ENCODE results near the gene C4B. TPM values are rescaled to one million over a fixed set of nuclear protein-coding genes. Genes with fewer than 3 reads are reported as not detected.
"Not testable (repeated sequence)": the region's sequence is repeated elsewhere in the genome, so short reads cannot be mapped to it uniquely, and the experiment has no call there.

The C4B gene
- total RNA-seq, 2 donors from 2014 or later: 177 to 235 TPM

- ATAC-seq (peak; percentile 16 to 21), DNase-seq (no peak)
- intact Hi-C loops (cut with DNase I): no loop called here
Observed at GRCh38 chr6:32045811-32046449, 31.3 kb downstream of the C4B start.

- intact Hi-C loops (cut with DNase I): no loop called here
- ATAC-seq: peak; percentile 29 to 38
- peak; percentile 68 for DNase-seq
Observed at GRCh38 chr6:32046450-32047083, 32.0 kb downstream of the C4B start.

DNA sequence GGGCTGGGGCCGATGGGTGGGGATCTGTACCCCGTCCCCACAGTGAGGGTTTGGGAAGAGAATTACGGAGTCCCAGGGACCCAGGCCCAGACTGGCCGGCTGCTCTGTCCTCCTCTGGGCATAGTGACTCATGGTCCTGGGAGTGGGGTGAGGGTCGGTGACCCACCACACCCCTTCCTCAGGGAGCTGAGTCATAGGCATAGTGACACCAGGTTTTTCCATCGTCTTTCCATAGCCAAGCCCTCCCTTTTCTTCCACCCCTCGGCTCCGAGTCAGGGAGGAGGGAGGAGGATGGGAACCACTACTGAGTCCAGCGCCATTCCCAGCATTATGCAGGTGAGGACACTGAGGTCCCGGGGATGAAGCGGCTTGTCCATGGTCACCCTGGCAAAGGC, 32.5 kb downstream of the C4B start:
- peak; percentile 34 to 70 for ATAC-seq
- peak; percentile 82 for DNase-seq
- intact Hi-C loops (cut with DNase I): no loop called here

DNA sequence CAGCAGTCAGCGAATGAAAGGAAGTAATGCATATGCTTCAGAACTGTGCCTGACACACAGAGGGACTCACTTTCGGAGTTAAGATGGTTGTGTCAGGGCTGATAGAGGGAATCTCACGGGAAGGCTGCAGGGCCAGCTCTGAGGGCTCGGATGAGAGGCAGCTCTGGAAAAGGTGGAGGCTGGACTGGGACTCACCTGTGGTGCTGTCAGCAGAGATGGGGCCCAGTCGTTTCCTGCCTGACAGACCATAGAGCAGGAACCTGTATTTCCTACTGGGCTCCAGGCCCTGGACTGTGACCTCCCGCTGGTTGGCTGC, 32.9 kb downstream of the C4B start:
- no peak for ATAC-seq
- intact Hi-C loops (cut with DNase I): no loop called here
- no peak for DNase-seq

- ATAC-seq (peak; percentile 60 to 67), DNase-seq (peak; percentile 78)
- intact Hi-C loops (cut with DNase I): no loop called here
Observed at GRCh38 chr6:32047855-32048766, 33.5 kb downstream of the C4B start.

GRCh38 chr6:32049149-32049548, 34.6 kb downstream of the C4B start:
- intact Hi-C loops (cut with DNase I); DNase-seq; ATAC-seq: not testable (repeated sequence)

GRCh38 chr6:32049736-32050135, 35.1 kb downstream of the C4B start:
- intact Hi-C loops (cut with DNase I); ATAC-seq; DNase-seq: not testable (repeated sequence)

DNA sequence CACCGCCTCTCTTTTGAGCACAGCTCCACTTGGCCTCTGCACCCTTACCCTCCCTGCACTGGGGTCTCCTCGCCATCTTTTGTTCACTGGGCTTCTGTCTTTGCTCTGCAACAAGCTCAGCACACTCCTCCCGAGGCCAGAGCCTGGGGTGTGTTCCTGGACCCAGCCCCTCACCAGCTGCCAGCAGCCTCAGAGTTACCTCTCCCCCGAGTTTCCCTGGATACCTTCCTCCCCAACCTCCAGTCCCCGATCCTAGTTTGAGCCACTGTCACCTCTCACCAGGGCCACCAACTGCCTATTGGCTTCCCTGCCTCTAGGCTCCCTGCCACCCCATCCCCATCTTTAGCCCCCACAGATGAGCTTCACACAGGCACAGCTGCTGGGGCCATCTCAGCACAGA, 36.0 kb downstream of the C4B start:
- no peak for ATAC-seq
- DNase-seq: no peak
- intact Hi-C loops (cut with DNase I): no loop called here

DNA sequence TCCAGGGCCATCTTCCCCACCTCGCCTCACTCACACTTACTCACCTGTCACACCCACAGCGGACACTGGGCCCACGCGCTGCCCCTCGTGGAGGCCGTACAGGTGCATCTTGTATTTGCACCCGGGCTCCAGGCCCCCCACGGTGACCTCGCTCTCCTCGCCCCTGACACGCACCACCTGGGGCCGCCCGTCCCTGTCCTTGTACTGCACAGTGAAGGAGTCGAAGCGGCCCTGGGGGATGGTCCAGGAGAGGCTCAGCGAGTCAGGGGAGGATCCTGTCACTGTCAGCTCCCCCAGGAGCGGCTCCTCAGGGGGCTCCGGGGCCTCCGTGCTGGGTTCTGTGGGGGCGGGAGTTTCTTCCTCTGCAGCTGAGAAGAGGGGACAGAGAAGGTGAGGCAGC, 38.0 kb downstream of the C4B start:
- intact Hi-C loops (cut with DNase I); ATAC-seq; DNase-seq: not testable (repeated sequence)

GRCh38 chr6:32053314-32053713, 38.7 kb downstream of the C4B start:
- DNase-seq; ATAC-seq; intact Hi-C loops (cut with DNase I): not testable (repeated sequence)

DNA sequence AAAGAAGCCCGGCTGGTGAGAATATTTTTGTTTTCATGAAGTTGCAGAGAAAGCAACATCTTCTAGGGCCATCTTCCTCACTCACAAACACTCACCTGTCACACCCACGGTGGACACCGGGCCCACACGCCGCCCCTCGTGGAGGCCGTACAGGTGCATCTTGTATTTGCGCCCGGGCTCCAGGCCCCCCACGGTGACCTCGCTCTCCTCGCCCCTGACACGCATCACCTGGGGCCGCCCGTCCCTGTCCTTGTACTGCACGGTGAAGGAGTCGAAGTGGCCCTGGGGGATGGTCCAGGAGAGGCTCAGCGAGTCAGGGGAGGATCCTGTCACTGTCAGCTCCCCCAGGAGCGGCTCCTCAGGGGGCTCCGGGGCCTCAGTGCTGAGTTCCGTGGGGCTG, 41.2 kb downstream of the C4B start:
- ATAC-seq; DNase-seq; intact Hi-C loops (cut with DNase I): not testable (repeated sequence)

GRCh38 chr6:32056254-32056653, 41.7 kb downstream of the C4B start:
- no peak for DNase-seq
- ATAC-seq: no peak

GRCh38 chr6:32057966-32058365, 43.4 kb downstream of the C4B start:
- ATAC-seq (no peak), DNase-seq (no peak)
- intact Hi-C loops (cut with DNase I): no loop called here

More at GRCh38 chr6:32056254-32056653, 41.7 kb downstream of the C4B start:
- intact Hi-C loops (cut with DNase I): no loop called here

- peak; percentile 56 to 63 for ATAC-seq
- intact Hi-C loops (cut with DNase I): no loop called here
- no peak for DNase-seq
Observed at GRCh38 chr6:32058511-32058963, 43.9 kb downstream of the C4B start.

DNA sequence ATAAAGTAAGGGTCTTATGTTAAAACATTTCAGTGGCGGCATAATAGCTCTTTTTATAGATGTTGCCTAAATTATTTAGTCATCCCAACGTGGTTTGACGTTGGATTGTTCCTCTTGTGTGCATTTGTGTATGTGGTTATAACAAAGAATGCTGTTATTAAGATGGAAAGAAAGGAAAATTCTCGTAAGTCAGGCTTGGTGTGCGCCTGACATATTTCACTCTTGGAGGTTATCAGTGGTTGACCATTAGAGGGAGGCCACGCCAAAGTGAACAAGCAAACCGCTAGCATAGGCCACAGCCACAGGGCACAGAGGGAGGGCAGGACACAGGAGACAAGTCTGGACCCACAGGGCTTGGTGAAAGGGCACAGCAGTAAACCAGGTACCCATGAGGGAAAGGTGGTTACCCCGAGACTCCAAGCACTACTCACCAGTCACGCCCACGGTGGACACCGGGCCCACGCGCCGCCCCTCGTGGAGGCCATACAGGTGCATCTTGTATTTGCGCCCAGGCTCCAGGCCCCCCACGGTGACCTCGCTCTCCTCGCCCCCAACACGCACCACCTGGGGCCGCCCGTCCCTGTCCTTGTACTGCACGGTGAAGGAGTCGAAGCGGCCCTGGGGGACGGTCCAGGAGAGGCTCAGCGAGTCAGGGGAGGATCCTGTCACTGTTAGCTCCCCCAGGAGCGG, 46.5 kb downstream of the C4B start:
- intact Hi-C loops (cut with DNase I): no loop called here
- DNase-seq: no peak

GRCh38 chr6:32064706-32065105, 50.1 kb downstream of the C4B start:
- intact Hi-C loops (cut with DNase I): no loop called here
- no peak for DNase-seq
- ATAC-seq: no peak

More for the DNA sequence above, 46.5 kb downstream of the C4B start:
- no peak for ATAC-seq

DNA sequence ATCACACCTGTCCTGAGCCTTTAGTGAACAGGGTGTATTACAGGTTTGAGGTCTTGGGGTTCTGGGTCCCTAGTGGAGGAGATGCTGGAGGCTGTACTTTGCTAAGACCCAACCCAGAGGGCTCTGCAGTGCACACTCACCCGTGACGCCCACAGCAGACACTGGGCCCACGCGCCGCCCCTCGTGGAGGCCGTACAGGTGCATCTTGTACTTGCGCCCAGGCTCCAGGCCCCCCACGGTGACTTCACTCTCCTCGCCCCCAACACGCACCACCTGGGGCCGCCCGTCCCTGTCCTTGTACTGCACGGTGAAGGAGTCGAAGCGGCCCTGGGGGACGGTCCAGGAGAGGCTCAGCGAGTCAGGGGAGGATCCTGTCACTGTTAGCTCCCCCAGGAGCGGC, 52.9 kb downstream of the C4B start:
- ATAC-seq; intact Hi-C loops (cut with DNase I); DNase-seq: not testable (repeated sequence)

DNA sequence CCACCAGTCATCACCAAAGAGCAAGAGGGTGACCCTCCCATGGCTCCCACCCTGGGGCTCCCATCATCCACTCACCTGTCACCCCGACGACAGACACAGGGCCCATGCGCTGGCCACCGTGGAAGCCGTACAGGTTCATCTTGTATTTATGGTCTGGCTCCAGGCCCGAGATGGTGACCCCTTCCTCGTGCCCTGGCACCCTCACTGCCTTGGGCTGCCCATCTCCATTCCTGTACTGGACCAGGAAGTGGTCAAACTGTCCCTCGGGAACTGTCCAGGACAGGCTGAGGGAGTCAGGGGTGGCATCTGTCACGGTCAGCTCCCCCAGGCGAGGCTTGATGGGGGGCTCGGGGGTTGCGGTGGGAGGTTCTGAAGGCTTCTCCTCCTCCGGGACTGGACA, 53.7 kb downstream of the C4B start:
- ATAC-seq; DNase-seq; intact Hi-C loops (cut with DNase I): not testable (repeated sequence)

- no peak for DNase-seq
- intact Hi-C loops (cut with DNase I): no loop called here
- no peak for ATAC-seq
Observed at GRCh38 chr6:32068867-32069266, 54.3 kb downstream of the C4B start.

All from left cardiac atrium (tissue), 4 donors.